Loucy (cell line): ENCODE results near the gene SCAMP2.

Experiments
- H2AFZ ChIP-seq: fragments of 200-600 bp; sonication (generic); 2 replicates; pipeline ENCODE4 v1.6.0; 2016; ENCODE audit warnings: antibody characterized with exemption, mild to moderate bottlenecking, low read length, moderate library complexity
- H3F3A ChIP-seq: fragments of 200-600 bp; 2 replicates; pipeline ENCODE4 v1.6.0; 2016; ENCODE audit warnings: antibody characterized with exemption, low read depth, mild to moderate bottlenecking
- H3K27me3 ChIP-seq: fragments of 200-600 bp; sonication (generic); 2 replicates; pipeline ENCODE4 v1.6.1; 2014; ENCODE audit warnings: low read length, mild to moderate bottlenecking; ENCODE audit not compliant: insufficient read depth, poor library complexity, severe bottlenecking
- H3K36me3 ChIP-seq: fragments of 200-600 bp; sonication (generic); 2 replicates; pipeline ENCODE4 v1.6.1; 2016; ENCODE audit warnings: low read length; ENCODE audit not compliant: insufficient read depth
- H3K4me1 ChIP-seq: fragments of 200-600 bp; sonication (generic); 2 replicates; pipeline ENCODE4 v1.5.1; 2014; ENCODE audit warnings: low read length, mild to moderate bottlenecking; ENCODE audit not compliant: insufficient read depth, poor library complexity, severe bottlenecking
- H3K4me2 ChIP-seq: fragments of 200-600 bp; sonication (generic); 2 replicates; pipeline ENCODE4 v1.6.0; 2014; ENCODE audit warnings: antibody characterized with exemption, low read length, low read depth, mild to moderate bottlenecking; ENCODE audit not compliant: poor library complexity, severe bottlenecking
- H3K4me3 ChIP-seq: fragments of 200-600 bp; sonication (generic); 2 replicates; pipeline ENCODE4 v1.5.1; 2014; ENCODE audit warnings: low read length, mild to moderate bottlenecking, mixed read lengths; ENCODE audit not compliant: poor library complexity, severe bottlenecking
- H3K79me2 ChIP-seq: fragments of 200-600 bp; sonication (generic); 2 replicates; pipeline ENCODE4 v1.6.1; 2014; ENCODE audit warnings: low read length; ENCODE audit not compliant: insufficient read depth
- H3K9ac ChIP-seq: fragments of 200-600 bp; sonication (generic); 2 replicates; pipeline ENCODE4 v1.6.0; 2014; ENCODE audit warnings: mild to moderate bottlenecking, low read depth, low read length, moderate library complexity; ENCODE audit not compliant: poor library complexity, severe bottlenecking
- H3K9me2 ChIP-seq: fragments of 200-600 bp; sonication (generic); replicated peaks from 2 replicates; pipeline ENCODE4 v1.6.1; 2016; ENCODE audit warnings: low read depth, low read length, mixed read lengths
- H3K9me3 ChIP-seq: fragments of 200-600 bp; sonication (generic); 2 replicates; pipeline ENCODE4 v1.6.1; 2014; ENCODE audit warnings: mild to moderate bottlenecking, antibody characterized with exemption, low read length, low read depth; ENCODE audit not compliant: insufficient read depth
- H4K20me1 ChIP-seq: fragments of 200-600 bp; sonication (generic); 2 replicates; pipeline ENCODE4 v1.6.0; 2014; ENCODE audit warnings: antibody characterized with exemption, low read length, mild to moderate bottlenecking; ENCODE audit not compliant: insufficient read depth, poor library complexity, severe bottlenecking
- EZH2phosphoT487 ChIP-seq: fragments of 200-600 bp; IDR thresholded peaks from 2 replicates; pipeline ENCODE4 v1.6.1; 2018; ENCODE audit warnings: antibody characterized with exemption, mild to moderate bottlenecking, moderate library complexity, borderline replicate concordance
- TF ChIP-seq, protein P1 (sequence below): fragments of 200-600 bp; sonication (generic); conservative IDR thresholded peaks from 2 replicates; pipeline ENCODE4 v1.5.1; 2014; ENCODE audit warnings: mild to moderate bottlenecking, antibody characterized with exemption, low read length

Gene SCAMP2

GRCh38 chr15:74826921-74827320 is 46.2 kb downstream of the SCAMP2 start:
- H3K9me3 ChIP-seq: no peaks in the 10 kb centered on the region
- no peak overlapping the region for H3K9ac ChIP-seq
- no peaks in the 10 kb centered on the region for H3K79me2 ChIP-seq
- H4K20me1 ChIP-seq: no peaks in the 10 kb centered on the region
- H3K4me1 ChIP-seq: no peaks in the 10 kb centered on the region
- H3K4me2 ChIP-seq: no peak overlapping the region
- no peaks in the 10 kb centered on the region for H3F3A ChIP-seq
- TF ChIP-seq, protein P1, sequence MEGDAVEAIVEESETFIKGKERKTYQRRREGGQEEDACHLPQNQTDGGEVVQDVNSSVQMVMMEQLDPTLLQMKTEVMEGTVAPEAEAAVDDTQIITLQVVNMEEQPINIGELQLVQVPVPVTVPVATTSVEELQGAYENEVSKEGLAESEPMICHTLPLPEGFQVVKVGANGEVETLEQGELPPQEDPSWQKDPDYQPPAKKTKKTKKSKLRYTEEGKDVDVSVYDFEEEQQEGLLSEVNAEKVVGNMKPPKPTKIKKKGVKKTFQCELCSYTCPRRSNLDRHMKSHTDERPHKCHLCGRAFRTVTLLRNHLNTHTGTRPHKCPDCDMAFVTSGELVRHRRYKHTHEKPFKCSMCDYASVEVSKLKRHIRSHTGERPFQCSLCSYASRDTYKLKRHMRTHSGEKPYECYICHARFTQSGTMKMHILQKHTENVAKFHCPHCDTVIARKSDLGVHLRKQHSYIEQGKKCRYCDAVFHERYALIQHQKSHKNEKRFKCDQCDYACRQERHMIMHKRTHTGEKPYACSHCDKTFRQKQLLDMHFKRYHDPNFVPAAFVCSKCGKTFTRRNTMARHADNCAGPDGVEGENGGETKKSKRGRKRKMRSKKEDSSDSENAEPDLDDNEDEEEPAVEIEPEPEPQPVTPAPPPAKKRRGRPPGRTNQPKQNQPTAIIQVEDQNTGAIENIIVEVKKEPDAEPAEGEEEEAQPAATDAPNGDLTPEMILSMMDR: no peak
- no peak for TF ChIP-seq EZH2phosphoT487
- H3K9me2 ChIP-seq: no peaks in the 10 kb centered on the region
- no peaks in the 10 kb centered on the region for H3K36me3 ChIP-seq
- no peak overlapping the region for H3K4me3 ChIP-seq
- no peaks in the 10 kb centered on the region for H3K27me3 ChIP-seq
- no peak overlapping the region for H2AFZ ChIP-seq

DNA sequence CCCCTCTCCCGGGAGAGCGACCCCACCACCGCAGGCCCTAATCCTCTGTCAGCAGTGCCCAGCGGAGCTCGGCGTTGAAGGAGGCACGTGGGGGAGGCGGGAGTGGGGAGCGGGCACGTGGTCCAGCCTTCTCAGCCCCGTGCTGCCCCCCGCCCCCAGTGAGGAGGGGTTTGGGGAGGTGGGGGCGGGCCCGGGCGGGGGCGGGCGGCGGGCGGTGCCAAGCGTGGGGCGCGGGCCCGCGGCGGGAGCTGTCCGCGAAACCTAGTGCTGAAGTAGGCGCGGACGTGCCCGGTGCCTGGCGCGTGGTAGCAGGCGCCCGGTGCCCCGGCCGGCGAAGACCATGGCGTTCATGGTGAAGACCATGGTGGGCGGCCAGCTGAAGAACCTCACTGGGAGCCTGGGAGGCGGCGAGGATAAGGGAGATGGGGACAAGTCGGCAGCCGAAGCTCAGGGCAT is 46.8 kb downstream of the SCAMP2 start, which contains the start of gene CPLX3:
CPLX3 (plus strand) TSS at position 264 of the 456 bp plus-strand sequence; CDS start at position 341, 77 bp downstream.
- Histone ChIP-seq H3K79me2 (no peaks in the 10 kb centered on the region), H3K4me2 (no peak within 1 kb of the TSS), H3K4me1 (no peaks in the 10 kb centered on the region), H3K9me3 (no peaks in the 10 kb centered on the region), H3F3A (no peaks in the 10 kb centered on the region), H3K4me3 (no peak within 1 kb of the TSS), H3K27me3 (no peaks in the 10 kb centered on the region), H2AFZ (no peak within 1 kb of the TSS), H3K36me3 (no peaks in the 10 kb centered on the region), H4K20me1 (no peaks in the 10 kb centered on the region), H3K9me2 (no peaks in the 10 kb centered on the region), H3K9ac (no peak within 1 kb of the TSS)
- TF ChIP-seq, protein P1: no peak
- no peak for TF ChIP-seq EZH2phosphoT487

DNA sequence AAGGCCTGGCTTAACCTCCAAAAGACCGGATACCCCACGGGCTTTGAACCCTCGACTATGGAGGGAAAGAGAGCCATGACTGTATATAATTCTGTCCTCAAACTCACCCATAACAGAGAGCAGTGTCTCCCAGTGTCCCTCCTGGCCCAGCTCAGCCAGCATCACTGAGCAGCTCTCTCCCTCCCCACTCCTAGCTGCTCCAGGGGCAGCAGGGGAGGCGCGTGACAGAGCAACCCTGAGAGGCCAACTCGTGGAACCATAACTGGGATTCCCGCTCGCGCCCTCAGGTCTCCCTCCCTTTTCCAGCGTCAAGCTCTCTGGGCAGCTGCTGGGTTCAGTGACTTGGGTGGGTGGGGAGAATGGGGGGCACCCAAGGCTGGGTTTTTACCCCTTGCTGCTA is 47.3 kb downstream of the SCAMP2 start:
- Histone ChIP-seq H3K9me2 (no peaks in the 10 kb centered on the region), H3F3A (no peaks in the 10 kb centered on the region), H3K4me1 (no peaks in the 10 kb centered on the region), H3K4me2 (no peak overlapping the region), H3K9me3 (no peaks in the 10 kb centered on the region), H3K9ac (no peak overlapping the region), H4K20me1 (no peaks in the 10 kb centered on the region), H3K4me3 (no peak overlapping the region), H3K79me2 (no peaks in the 10 kb centered on the region), H2AFZ (no peak overlapping the region), H3K36me3 (no peaks in the 10 kb centered on the region), H3K27me3 (no peaks in the 10 kb centered on the region)
- TF ChIP-seq, protein P1: no peak
- no peak for TF ChIP-seq EZH2phosphoT487
